ENCODE measurements around the gene CEP41.

DNA sequence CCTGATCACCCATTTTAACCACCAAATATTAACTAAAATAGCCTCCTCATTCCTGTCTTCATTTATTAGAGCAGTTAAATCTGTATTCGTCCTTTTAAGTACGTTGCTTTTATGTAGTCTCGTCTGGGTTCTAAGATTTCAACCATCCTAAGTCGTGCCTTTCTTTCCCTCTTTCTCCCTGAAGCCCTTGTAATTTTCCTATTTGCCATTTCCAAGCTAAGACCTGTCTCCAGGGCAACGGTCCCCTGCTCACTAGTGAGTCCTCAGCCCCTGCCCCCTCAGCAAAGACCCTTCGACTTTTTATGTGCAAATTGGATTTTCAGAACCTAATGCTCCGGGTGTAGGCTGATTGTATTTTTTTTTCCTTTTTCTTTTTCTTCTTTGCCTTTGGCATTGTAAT lies 35.0 kb upstream of the CEP41 start:
- TF ChIP-seq, protein P1, sequence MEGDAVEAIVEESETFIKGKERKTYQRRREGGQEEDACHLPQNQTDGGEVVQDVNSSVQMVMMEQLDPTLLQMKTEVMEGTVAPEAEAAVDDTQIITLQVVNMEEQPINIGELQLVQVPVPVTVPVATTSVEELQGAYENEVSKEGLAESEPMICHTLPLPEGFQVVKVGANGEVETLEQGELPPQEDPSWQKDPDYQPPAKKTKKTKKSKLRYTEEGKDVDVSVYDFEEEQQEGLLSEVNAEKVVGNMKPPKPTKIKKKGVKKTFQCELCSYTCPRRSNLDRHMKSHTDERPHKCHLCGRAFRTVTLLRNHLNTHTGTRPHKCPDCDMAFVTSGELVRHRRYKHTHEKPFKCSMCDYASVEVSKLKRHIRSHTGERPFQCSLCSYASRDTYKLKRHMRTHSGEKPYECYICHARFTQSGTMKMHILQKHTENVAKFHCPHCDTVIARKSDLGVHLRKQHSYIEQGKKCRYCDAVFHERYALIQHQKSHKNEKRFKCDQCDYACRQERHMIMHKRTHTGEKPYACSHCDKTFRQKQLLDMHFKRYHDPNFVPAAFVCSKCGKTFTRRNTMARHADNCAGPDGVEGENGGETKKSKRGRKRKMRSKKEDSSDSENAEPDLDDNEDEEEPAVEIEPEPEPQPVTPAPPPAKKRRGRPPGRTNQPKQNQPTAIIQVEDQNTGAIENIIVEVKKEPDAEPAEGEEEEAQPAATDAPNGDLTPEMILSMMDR (IDR thresholded peaks at IDR 0.05): no peak
- TF ChIP-seq EZH2 (IDR thresholded peaks at IDR 0.05) (no peak), EZH2phosphoT487 (IDR thresholded peaks at IDR 0.05) (no peak)
